Sigmoid colon (tissue), 4 donors: ENCODE measurements around the gene ETV6.

Source experiments
- EP300 ChIP-seq, 4 donors: sonication (generic); formaldehyde crosslinking; IDR thresholded peaks; one replicate each; pipeline ENCODE4 v1.6.1; 2017; ENCODE audit warnings: antibody characterized with exemption in 4 of 4
- POLR2A ChIP-seq, 2 donors: fragments of 450-650 bp; IDR thresholded peaks; one replicate each; pipeline ENCODE4 v1.6.1; 2016; ENCODE audit warnings: antibody characterized with exemption in 2 of 2, mild to moderate bottlenecking in 2 of 2, moderate library complexity in 2 of 2
- POLR2AphosphoS5 ChIP-seq, 4 donors: sonication (generic); formaldehyde crosslinking; IDR thresholded peaks; one replicate each; pipeline ENCODE4 v1.6.1; 2017; ENCODE audit warnings: antibody characterized with exemption in 4 of 4
- TF ChIP-seq, protein P1 (sequence below), 4 experiments: fragments of 450-650 bp in 3 of 4; fragments of 200-600 bp in 1 of 4; IDR thresholded peaks; one replicate each; pipeline ENCODE4 v1.5.1; 2016 to 2019; ENCODE audit warnings: antibody characterized with exemption in 4 of 4, mild to moderate bottlenecking in 3 of 4, moderate library complexity in 2 of 4

DNA sequence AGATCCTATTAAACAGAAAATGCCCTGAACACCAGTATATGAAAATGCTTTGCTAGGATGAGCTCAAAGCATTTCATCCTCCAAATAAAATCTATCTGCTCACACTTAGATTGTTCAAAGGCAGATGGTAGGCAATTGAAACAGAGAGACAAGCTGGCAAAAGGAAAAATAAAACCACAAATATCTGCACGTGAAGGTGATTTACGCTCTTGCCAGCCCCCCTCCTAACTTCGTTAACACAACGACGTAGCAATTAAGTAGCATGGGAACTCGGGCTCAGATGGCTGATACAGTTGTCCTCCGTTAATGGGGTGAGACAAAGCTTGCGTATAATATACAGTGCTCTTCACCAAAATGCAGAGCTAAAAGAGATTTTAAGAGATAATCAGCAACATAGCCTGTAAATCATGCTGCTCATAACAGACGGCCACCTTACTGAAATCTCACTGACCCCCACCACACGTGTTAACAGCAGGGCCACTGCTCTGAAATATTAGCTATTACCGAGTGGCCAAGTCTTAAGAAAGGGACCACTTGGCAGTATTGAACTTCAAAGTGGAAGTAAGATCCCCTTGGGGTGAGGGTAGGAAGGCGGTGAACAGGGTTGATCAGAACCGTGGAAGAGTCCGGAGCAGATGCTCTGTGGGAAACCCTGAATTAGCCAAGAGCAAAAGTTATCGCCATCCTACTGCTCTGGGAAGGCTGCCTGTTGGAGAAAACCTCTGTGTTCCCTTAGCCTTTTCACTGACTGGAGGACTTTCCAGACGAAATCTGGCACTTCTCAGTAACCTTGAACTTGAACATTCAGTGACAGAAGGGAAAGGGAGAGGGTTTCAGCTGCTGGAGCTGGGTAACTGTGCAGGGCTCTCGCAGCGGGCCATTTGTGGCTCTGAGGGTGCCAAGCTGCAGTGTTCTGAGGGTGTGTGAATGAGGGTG is 23.1 kb downstream of the ETV6 start:
- TF ChIP-seq, protein P1, sequence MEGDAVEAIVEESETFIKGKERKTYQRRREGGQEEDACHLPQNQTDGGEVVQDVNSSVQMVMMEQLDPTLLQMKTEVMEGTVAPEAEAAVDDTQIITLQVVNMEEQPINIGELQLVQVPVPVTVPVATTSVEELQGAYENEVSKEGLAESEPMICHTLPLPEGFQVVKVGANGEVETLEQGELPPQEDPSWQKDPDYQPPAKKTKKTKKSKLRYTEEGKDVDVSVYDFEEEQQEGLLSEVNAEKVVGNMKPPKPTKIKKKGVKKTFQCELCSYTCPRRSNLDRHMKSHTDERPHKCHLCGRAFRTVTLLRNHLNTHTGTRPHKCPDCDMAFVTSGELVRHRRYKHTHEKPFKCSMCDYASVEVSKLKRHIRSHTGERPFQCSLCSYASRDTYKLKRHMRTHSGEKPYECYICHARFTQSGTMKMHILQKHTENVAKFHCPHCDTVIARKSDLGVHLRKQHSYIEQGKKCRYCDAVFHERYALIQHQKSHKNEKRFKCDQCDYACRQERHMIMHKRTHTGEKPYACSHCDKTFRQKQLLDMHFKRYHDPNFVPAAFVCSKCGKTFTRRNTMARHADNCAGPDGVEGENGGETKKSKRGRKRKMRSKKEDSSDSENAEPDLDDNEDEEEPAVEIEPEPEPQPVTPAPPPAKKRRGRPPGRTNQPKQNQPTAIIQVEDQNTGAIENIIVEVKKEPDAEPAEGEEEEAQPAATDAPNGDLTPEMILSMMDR (IDR thresholded peaks at IDR 0.05): no peak
- TF ChIP-seq POLR2A (IDR thresholded peaks at IDR 0.05) (no peak), POLR2AphosphoS5 (IDR thresholded peaks at IDR 0.05) (no peak), EP300 (IDR thresholded peaks at IDR 0.05) (no peak)
